Measurements from ENCODE around the gene CCNB2. TPM values are rescaled to one million over a fixed set of nuclear protein-coding genes. Genes with fewer than 3 reads are reported as not detected.
A peak's percentile ranks its signal among the peaks of the same experiment; 100 is the strongest.
"Not testable (repeated sequence)": the region's sequence is repeated elsewhere in the genome, so short reads cannot be mapped to it uniquely, and the experiment has no call there.

CCNB2 gene
- total RNA-seq, 3 donors from 2014 or later, result 3.0 to 29.3 (median 8.7) TPM

DNA sequence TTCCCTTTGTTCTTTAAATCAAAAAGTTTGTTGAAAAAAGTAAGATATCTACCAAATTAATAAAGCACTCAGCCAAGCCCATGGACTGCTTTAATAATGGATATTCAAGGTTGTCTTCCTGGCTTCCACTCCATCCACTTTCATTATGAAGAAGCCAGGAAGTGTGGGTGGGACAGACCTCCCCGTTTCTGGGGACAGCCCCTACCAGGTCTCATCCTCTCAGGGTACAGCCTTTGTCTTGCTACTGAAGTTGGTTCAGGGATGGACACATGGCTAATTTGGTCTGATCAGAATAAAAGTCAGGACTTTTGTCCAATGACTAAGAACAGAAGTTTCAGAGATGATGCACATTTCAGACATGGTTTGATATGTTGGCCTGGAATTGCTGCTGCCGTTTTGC, 32.6 kb downstream of the CCNB2 start:
- peaks cover 8% of the 10 kb centered on the region for H3K4me1 ChIP-seq (ENCODE audit: low read depth)
- no peak overlapping the region for H3K4me3 ChIP-seq
- ATAC-seq (no peak), DNase-seq (no peak)
- intact Hi-C loops (cut with DNase I, micrococcal nuclease), result no loop called here
- H3K9me3 ChIP-seq, result no peaks in the 10 kb centered on the region
- H3K36me3 ChIP-seq (ENCODE audit: low read depth), result peaks cover under 1% of the 10 kb centered on the region
- TF ChIP-seq, protein P1, sequence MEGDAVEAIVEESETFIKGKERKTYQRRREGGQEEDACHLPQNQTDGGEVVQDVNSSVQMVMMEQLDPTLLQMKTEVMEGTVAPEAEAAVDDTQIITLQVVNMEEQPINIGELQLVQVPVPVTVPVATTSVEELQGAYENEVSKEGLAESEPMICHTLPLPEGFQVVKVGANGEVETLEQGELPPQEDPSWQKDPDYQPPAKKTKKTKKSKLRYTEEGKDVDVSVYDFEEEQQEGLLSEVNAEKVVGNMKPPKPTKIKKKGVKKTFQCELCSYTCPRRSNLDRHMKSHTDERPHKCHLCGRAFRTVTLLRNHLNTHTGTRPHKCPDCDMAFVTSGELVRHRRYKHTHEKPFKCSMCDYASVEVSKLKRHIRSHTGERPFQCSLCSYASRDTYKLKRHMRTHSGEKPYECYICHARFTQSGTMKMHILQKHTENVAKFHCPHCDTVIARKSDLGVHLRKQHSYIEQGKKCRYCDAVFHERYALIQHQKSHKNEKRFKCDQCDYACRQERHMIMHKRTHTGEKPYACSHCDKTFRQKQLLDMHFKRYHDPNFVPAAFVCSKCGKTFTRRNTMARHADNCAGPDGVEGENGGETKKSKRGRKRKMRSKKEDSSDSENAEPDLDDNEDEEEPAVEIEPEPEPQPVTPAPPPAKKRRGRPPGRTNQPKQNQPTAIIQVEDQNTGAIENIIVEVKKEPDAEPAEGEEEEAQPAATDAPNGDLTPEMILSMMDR (IDR thresholded peaks at IDR 0.05), result no peak

DNA sequence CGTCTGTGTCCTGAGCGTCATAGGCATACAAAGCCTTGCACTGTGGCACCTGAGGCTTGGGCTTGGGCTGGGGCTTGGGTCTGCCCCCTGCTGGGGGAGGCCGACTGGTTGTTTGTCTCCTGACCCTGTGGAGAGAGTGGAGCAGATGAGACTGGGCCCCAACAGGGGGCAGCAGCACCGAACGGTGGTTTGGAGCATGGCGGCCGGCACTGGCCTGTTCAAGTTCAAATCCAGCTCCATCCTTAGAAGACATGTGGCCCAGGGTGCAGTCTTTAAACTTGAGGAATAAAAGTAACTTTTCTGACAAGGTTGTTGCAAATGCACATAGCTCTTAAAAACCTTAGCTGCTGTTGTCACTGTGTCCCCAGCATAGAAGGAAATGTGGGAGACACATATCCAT, 33.3 kb downstream of the CCNB2 start:
- Histone ChIP-seq H3K9me3 (no peaks in the 10 kb centered on the region), H3K4me3 (no peak overlapping the region), H3K4me1 (ENCODE audit: low read depth) (peaks cover 4% of the 10 kb centered on the region), H3K36me3 (ENCODE audit: low read depth) (no peaks in the 10 kb centered on the region)
- peak in 2 of 3 donors; percentile 73 for DNase-seq
- TF ChIP-seq, protein P1 (IDR thresholded peaks at IDR 0.05), result peak; percentile 28
- peak; percentile 74 for ATAC-seq
- intact Hi-C loops (cut with DNase I, micrococcal nuclease), result no loop called here

DNA sequence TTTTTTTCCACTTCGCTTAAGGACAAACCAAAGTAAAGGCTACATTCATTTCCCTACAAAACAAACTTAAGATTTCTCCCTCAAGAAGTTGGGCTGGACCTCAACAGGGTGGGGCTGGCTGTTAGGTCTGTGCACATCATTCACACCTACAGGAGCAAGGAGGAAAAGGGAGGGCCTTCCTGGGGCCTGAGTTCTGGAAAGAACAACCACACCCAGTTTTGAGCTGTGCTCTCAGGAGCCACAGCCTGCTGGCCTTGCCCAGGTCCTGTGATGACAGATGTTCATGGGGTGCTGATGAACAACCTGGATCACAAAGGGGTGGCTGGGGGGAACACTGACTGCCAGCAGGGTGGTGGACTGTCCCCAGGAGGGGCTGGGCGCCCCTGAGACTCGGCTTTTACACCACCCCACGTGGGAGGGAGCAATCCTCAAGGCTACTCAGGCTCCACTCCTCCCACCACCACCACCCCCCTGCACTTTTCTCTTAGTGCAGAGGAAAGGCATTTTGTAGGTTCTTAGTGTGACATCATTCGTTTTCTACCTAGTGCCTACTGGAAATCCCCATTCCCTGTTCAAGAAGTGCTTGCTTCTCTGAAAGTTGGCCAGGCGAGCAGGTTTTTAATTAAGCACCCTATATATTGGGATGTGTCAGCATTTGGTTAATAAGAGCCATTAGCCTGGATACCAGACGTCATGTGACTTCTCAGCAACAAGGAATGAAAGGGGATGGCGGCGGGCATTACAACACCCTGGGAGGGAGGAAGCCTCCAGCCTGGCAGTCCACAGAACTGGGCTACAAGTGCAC, 35.7 kb downstream of the CCNB2 start:
- TF ChIP-seq, protein P1 (IDR thresholded peaks at IDR 0.05), result no peak
- no peaks in the 10 kb centered on the region for H3K9me3 ChIP-seq
- DNase-seq (peak in 2 of 3 donors; percentile 38 to 46), ATAC-seq (peak; percentile 88)
- no peaks in the 10 kb centered on the region for H3K36me3 ChIP-seq (ENCODE audit: low read depth)
- no peaks in the 10 kb centered on the region for H3K4me1 ChIP-seq (ENCODE audit: low read depth)
- no peak overlapping the region for H3K4me3 ChIP-seq
- intact Hi-C loops (cut with DNase I, micrococcal nuclease), result no loop called here

DNA sequence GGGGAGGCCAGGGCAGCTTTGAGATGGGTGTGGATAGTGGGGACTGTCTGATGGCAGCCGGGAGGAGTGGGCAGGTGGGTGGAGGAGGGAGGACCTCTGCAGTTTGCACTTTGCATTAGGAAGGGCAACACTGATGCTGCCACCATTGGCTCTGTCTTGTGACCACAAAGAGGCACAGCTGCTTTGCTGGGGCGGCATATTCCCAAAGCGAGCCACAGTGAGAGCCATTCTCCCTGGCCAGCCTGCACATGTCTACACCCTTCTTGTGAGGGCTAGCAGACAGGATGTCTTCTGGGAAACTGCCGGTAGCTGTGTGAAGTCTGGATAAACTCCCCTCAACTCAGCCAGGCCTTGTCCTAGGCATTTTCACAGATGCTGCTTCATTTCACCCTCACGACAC, 38.3 kb downstream of the CCNB2 start:
- H3K36me3 ChIP-seq (ENCODE audit: low read depth), result no peaks in the 10 kb centered on the region
- intact Hi-C loops (cut with DNase I, micrococcal nuclease), result no loop called here
- TF ChIP-seq, protein P1 (IDR thresholded peaks at IDR 0.05), result no peak
- no peaks in the 10 kb centered on the region for H3K4me1 ChIP-seq (ENCODE audit: low read depth)
- no peak overlapping the region for H3K4me3 ChIP-seq
- no peak for ATAC-seq
- H3K9me3 ChIP-seq, result no peaks in the 10 kb centered on the region
- DNase-seq, result no peak

DNA sequence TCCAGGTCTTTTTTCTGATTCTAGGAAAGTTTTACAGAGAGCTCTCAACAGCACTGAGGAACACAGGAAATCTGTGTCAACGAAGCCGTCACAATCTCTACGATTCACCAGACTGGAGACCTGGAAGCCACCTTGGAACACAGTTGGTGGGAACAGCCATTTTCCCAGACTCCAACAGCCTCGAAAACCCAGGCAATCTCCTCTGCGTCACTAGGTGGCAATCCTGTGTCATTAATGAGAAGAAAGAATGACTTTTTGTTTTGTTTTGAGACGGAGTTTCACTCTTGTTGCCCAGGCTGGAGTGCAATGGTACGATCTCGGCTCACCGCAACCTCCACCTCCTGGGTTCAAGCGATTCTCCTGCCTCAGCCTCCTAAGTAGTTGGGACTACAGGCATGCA, 39.6 kb downstream of the CCNB2 start:
- H3K36me3 ChIP-seq (ENCODE audit: low read depth); DNase-seq; ATAC-seq; H3K4me3 ChIP-seq; intact Hi-C loops (cut with DNase I, micrococcal nuclease); H3K9me3 ChIP-seq; H3K4me1 ChIP-seq (ENCODE audit: low read depth): not testable (repeated sequence)

DNA sequence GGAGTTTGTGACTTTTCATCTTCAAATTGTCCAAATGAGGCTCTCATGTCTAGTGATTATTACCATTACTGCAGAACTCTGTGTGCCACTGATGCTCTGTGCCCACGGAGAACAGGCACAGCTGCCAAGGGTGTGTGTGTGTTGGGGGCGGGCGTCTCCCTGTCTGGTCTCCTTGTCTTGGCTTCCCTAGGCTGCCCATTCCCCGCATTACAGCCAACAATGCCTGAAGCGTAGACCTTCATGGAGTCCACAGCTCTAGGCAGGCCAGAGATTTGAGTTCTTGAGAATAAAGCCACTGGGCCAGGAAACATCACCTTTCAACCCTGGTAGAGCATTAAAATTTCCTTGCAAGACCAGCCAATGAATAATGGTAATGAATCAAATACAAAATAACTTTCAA, 42.7 kb downstream of the CCNB2 start:
- Histone ChIP-seq H3K4me1 (ENCODE audit: low read depth) (no peaks in the 10 kb centered on the region), H3K9me3 (no peaks in the 10 kb centered on the region), H3K4me3 (no peak overlapping the region), H3K36me3 (ENCODE audit: low read depth) (no peaks in the 10 kb centered on the region)
- DNase-seq (no peak), ATAC-seq (no peak)
- TF ChIP-seq, protein P1 (IDR thresholded peaks at IDR 0.05), result no peak
- intact Hi-C loops (cut with DNase I, micrococcal nuclease), result no loop called here

Measured in mucosa of descending colon (tissue), 3 donors.